Neural crest cell (in vitro differentiated cells): ENCODE measurements around the gene TIE1. TPM values are rescaled to one million over a fixed set of nuclear protein-coding genes. Genes with fewer than 3 reads are reported as not detected.

Experiments
- DNase-seq: peaks from one replicate; pipeline ENCODE4 v3.0.0; 2021; ENCODE audit warnings: low read depth, mixed read lengths, low spot score
- H3K27ac Mint-ChIP-seq: one replicate; pipeline ENCODE4 v1.8.0; 2021; ENCODE audit warnings: mild to moderate bottlenecking, mixed read lengths; ENCODE audit not compliant: unreplicated experiment
- H3K27me3 Mint-ChIP-seq: 2 replicates; pipeline ENCODE4 v1.8.0; 2021; ENCODE audit warnings: low read depth, mild to moderate bottlenecking, mixed read lengths
- H3K36me3 Mint-ChIP-seq: 2 replicates; pipeline ENCODE4 v1.8.0; 2021; ENCODE audit warnings: low read depth, mild to moderate bottlenecking, mixed read lengths
- H3K4me1 Mint-ChIP-seq: 2 replicates; pipeline ENCODE4 v1.8.0; 2021; ENCODE audit warnings: mixed read lengths
- H3K4me3 Mint-ChIP-seq: one replicate; pipeline ENCODE4 v1.8.0; 2021; ENCODE audit warnings: mild to moderate bottlenecking, mixed read lengths
- H3K9me3 Mint-ChIP-seq: 2 replicates; pipeline ENCODE4 v1.8.0; 2021; ENCODE audit warnings: mixed read lengths
- CTCF ChIP-seq: fragments of 200-600 bp; sonication (generic); conservative IDR thresholded peaks from 2 replicates; pipeline ENCODE4 v1.5.0; 2021; ENCODE audit warnings: antibody characterized with exemption, mild to moderate bottlenecking
- total RNA-seq: library from RNA; stranded (reverse); gene quantifications from 2 replicates; pipeline ENCODE4 v1.2.1, GENCODE V29; 2021

TIE1 gene
- total RNA-seq, 1 donor from 2014 or later: 2.2 TPM

GRCh38 chr1:43321331-43321891, 20.6 kb downstream of the TIE1 start:
- peaks cover 4% of the 10 kb centered on the region for H3K36me3 Mint-ChIP-seq
- TF ChIP-seq CTCF: no peak
- H3K4me1 Mint-ChIP-seq: peaks cover 18% of the 10 kb centered on the region
- H3K4me3 Mint-ChIP-seq: no peak overlapping the region
- H3K27me3 Mint-ChIP-seq: no peaks in the 10 kb centered on the region
- no peak for DNase-seq
- no peak overlapping the region for H3K27ac Mint-ChIP-seq
- H3K9me3 Mint-ChIP-seq: peaks cover 5% of the 10 kb centered on the region

DNA sequence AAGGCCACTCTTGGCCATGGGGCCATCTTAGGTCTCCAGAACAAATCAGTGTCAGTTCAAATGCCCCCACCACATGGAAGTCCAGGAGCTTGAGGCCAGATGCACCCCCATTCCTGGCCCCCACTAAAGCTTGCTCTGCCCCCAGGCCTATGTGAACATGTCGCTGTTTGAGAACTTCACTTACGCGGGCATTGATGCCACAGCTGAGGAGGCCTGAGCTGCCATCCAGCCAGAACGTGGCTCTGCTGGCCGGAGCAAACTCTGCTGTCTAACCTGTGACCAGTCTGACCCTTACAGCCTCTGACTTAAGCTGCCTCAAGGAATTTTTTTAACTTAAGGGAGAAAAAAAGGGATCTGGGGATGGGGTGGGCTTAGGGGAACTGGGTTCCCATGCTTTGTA, 21.7 kb downstream of the TIE1 start:
- H3K27ac Mint-ChIP-seq: no peak overlapping the region
- peaks cover 4% of the 10 kb centered on the region for H3K36me3 Mint-ChIP-seq
- H3K4me1 Mint-ChIP-seq: peaks cover 7% of the 10 kb centered on the region
- peaks cover 6% of the 10 kb centered on the region for H3K9me3 Mint-ChIP-seq
- DNase-seq: no peak
- H3K27me3 Mint-ChIP-seq: no peaks in the 10 kb centered on the region
- no peak overlapping the region for H3K4me3 Mint-ChIP-seq
- no peak for TF ChIP-seq CTCF

GRCh38 chr1:43324810-43325209, 24.0 kb downstream of the TIE1 start:
- H3K9me3 Mint-ChIP-seq: peaks cover 10% of the 10 kb centered on the region
- no peak overlapping the region for H3K27ac Mint-ChIP-seq
- TF ChIP-seq CTCF: no peak
- H3K27me3 Mint-ChIP-seq: no peaks in the 10 kb centered on the region
- H3K36me3 Mint-ChIP-seq: peaks cover 4% of the 10 kb centered on the region
- no peak overlapping the region for H3K4me3 Mint-ChIP-seq
- H3K4me1 Mint-ChIP-seq: no peaks in the 10 kb centered on the region
- DNase-seq: no peak

DNA sequence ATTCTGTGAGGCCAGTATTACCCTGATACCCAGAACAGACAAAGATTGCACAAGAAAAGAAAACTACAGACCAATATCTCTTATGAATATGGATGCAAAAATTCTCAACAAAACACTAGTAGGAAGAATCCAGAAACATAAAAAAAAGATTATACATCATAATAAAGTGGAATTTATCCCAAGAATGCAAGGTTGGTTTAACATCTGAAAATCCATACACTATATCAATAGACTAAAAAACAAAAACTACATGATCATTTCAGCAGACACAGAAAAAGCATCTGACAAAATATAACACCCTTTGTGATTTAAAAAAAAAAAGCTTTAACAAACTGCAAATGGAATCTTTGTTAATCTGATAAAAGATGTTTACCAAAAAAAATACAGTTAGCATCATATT, 24.6 kb downstream of the TIE1 start:
- no peak for DNase-seq
- H3K36me3 Mint-ChIP-seq: peaks cover 4% of the 10 kb centered on the region
- no peak overlapping the region for H3K4me3 Mint-ChIP-seq
- no peak overlapping the region for H3K27ac Mint-ChIP-seq
- H3K9me3 Mint-ChIP-seq: peaks cover 10% of the 10 kb centered on the region
- H3K4me1 Mint-ChIP-seq: no peaks in the 10 kb centered on the region
- no peaks in the 10 kb centered on the region for H3K27me3 Mint-ChIP-seq
- TF ChIP-seq CTCF: no peak

DNA sequence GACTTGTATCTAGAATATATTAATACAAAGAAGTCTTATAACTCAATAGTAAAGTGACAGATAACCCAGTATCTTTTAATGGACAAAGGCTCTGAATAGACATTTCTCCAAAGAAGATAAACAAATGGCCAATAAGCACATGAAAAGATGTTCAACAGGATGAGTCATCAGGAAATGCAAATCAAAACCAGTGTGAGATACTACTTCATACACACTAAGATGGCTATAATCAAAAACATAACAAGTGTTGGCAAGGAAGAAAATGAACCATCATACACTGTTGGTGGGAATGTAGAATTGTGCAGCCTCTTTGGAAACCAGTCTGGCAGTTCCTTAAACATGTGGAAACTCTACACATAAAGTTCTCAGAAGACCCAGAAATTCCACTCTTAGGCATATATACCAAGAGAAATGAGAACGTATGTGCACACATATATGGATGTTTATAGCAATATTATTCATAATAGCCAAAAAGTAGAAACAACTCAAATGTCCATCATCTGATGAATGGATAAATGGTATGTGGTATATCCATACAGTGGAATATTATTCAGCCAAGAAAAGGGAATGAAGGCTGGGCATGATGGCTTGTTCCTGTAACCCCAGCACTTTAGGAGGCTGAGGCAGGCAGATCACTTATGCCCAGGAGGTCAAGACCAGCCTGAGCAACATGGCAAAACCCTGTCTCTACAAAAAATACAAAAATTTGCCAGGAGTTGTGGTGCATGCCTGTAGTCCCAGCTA, 26.9 kb downstream of the TIE1 start:
- Mint-ChIP-seq H3K27ac (no peak overlapping the region), H3K36me3 (peaks cover 4% of the 10 kb centered on the region), H3K27me3 (no peaks in the 10 kb centered on the region), H3K4me1 (no peaks in the 10 kb centered on the region), H3K4me3 (no peak overlapping the region), H3K9me3 (peaks cover 10% of the 10 kb centered on the region)
- no peak for TF ChIP-seq CTCF
- no peak for DNase-seq
